Measurements from ENCODE around the gene ARMC6.
A peak's percentile ranks its signal among the peaks of the same experiment; 100 is the strongest.

Gene ARMC6

DNA sequence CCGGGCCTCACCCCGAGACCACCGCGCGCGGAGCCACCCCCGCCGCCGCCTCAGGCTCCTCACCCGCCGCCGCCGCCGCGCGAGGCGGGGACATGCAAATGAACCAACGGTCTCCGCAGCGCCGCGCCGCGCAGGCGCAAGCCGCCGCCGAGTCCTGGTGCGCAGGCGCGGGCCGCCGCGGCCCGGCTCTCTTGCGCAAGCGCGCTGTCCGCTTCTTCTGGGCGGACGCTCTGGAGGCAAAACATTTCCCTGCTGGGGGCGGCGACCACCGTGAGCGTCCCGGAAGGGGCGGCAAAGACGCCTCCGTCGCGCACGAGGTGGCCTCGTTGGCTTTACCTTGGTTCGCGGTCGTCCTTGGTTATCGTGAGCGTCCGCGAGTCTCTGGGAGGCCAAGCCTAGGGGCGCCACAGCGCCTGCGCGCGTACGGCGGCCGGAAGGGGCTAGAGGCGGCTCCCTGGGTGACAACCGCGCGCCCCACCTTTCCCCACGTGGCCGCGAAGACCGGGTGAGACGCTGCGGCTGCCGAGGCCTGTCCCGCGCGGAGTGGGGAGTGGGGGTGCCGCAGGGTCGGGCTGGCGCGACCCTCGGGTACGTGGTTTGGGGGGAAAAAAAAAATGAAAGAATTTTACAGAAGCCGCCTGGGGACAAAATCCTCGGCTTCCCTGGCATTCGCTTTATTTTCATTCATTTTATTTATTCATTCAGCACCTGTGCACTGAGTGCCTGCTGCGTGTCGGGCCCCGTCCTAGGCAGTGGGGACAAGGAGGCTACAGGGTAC, at the start of gene ARMC6, which contains the start of gene SUGP2:
Gene ARMC6, plus strand, starts transcription at position 178 of the 778 bp plus-strand sequence. CDS start 607 bp downstream, outside the sequence.
Gene SUGP2, minus strand, starts transcription at position 92 of the 778 bp plus-strand sequence. CDS start 2,446 bp downstream, outside the sequence.
- peak; percentile 82 to 89 for DNase-seq

- DNase-seq: no peak
Measured at GRCh38 chr19:18984251-18984650, 49.2 kb upstream of the ARMC6 start.

DNA sequence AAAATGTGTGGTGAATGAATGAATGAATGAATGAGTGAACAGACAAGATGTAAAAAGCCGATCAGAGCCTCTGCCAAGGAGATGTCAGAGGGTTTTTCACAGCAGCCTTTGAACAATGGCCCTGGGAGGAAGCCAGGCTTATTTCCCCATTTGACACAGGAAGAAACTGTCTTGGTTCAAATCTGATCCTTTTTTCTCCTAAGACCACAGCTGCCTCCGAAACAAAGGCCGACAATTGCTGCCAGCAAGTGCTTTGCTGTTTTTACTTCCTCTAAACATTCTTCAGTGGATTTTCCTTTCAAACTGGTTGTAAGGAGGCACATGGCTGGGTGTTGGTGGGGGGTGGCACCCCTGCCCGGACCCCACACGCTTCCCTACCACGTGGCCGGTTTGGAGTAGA, 48.1 kb upstream of the ARMC6 start:
- DNase-seq: no peak

DNA sequence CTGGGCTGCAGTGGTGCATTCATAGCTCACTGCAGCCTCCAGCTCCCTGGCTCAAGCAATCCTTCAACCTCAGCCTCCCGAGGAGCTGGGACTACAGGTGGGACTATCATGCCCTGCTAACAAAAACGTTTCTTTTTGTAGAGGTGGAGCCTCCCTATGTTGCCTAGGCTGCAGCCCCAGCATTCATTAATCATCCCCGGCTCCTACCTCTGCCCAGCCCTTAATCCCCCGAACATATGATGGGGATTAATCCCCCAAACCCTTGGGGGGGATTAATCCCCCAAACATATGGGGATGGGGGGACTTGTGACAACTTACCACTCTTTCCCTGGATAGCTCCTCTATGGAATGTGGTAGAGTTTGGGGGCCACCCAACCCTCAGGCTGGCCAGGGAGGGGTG, 45.9 kb upstream of the ARMC6 start:
- no peak for DNase-seq

- DNase-seq: no peak
Measured at GRCh38 chr19:18989316-18989715, 44.1 kb upstream of the ARMC6 start.

DNA sequence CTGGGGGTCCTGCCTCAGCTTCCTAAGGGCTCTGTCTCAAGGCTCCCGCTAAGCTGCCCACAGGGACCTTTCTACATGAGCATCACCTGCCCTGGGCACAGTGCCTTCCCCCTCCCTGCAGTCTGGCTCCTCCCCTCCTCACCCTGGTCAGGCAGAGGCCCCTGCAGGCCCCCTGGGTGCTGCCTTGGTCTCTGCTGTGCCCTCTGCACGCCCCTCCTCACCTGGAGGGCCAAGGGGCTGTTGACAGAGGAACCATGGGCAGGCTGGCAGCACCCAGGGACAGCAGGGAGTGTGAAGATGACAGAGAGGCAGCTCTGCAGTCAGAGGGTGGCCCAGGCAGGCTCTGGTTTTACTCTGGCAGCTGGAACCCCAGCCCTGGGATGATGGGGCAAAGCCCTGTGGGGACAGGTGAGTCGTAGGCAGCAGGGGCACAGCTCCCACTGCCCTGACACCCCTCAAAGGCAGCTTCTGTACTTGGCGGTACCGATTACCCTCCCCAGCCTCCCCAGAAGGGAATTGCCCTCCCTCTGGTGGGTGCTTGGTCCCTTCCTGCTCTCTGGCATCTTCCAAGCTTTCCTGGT, 43.2 kb upstream of the ARMC6 start:
- no peak for DNase-seq

- DNase-seq: no peak
Measured at GRCh38 chr19:18991006-18991405, 42.4 kb upstream of the ARMC6 start.

DNA sequence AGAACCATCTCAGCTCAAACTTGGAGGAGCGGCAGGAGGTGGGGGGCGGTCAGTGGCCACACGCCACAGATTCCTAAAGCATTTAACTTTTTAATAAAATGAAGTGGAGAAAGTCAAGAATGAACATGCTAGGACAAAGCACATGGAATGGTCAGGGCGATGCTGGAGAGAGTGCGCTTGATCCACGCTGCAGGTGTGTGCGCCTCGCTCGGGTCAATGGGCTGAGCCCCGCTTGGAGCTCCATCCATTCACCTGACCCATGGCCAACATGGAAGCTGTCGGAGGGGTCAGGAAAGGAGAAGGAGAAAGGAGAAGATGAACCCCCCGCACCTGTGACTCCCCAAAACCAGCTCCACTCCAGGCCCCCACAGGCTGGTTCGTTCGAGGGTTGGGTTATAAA, 41.9 kb upstream of the ARMC6 start:
- no peak for DNase-seq

DNA sequence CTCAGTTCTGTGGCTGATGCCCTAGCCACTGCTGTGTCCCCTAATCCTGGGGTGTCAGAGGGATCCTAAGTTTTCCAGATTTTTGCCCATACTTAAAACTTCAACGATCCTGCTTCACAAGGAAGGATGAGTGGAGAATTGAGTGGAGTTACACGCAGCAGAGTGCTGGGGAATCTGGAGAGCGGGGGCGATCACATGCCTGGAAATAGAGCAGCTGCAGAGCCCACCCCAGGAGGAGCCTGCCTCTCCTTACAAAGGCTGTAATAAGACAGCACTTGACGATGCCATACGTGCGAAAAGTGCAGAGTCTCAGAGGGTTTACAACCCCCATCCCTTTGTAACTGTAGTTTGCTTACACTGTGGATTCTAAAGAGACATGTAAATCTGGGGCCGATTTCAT, 40.7 kb upstream of the ARMC6 start:
- DNase-seq: no peak

DNA sequence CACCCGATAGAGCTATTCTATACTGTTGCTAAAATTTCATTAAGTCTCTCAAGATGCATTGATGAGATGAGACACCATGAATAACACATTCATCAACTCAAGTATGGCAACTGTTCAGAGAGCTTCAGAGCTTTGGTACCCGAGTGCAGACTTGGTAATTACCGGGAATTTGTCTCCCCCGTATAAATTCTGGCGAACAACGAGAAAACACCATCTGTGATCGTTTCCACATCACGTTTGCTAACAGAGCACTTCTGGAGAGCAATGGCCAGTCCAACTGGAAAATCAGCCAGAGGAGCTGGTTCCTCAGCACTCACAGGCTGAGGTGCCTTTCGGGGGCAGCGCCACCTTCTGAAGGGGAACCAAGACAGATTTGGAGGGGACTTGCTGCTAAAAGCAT, 40.3 kb upstream of the ARMC6 start:
- no peak for DNase-seq

DNA sequence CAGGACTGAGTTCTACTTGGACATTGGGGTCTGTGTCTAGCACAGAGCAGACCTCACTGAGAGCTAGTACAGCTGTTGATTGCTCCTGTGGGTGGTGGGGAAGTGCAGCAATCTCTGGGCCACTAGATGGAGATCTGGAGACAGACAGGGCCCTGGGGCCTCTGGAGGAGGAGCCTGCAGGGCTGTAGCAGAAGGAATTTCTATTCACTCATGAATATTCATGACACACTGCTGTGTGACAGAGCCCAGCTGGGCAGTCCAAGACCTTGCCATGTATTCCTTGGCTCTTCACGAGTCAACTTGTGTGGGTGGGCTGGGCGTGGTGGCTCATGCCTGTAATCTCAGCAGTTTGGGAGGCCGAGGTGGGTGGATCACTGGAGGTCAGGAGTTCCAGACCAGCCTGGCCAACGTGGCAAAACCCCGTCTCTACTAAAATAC, 37.6 kb upstream of the ARMC6 start:
- no peak for DNase-seq

- DNase-seq: no peak
Measured at GRCh38 chr19:18996351-18996750, 37.1 kb upstream of the ARMC6 start.

DNA sequence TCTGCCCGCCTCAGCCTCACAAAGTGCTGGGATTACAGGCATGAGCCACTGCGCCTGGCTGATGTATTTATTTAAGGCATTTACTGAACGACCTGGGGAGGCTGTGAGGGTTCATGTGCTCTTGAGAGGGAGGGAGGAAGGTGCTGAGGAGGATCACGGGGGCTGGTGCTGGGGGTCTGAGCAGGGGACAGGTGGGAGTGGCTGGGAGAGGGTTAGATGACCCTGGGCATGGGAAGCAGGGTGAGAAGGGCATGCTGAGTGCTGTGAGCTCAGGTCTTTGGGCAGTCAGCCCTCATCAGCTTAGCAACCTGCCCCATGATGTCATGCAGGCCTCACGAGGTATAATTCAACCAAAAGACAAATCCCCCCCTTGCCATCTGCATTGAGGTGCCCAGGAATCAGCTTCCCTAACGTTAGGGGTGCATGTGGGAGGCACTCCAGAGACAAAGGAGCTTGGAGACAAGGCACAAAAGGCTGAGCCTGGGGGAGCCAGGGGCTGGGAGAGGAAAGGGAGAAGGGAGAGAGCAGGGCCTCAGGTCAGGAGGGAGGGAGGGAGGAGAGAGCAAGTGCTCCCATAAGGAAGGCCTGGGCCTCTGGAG, 36.5 kb upstream of the ARMC6 start:
- no peak for DNase-seq

- no peak for DNase-seq
Measured at GRCh38 chr19:18998276-18998675, 35.1 kb upstream of the ARMC6 start.

GRCh38 chr19:18999016-18999758, 34.2 kb upstream of the ARMC6 start:
- no peak for DNase-seq

DNA sequence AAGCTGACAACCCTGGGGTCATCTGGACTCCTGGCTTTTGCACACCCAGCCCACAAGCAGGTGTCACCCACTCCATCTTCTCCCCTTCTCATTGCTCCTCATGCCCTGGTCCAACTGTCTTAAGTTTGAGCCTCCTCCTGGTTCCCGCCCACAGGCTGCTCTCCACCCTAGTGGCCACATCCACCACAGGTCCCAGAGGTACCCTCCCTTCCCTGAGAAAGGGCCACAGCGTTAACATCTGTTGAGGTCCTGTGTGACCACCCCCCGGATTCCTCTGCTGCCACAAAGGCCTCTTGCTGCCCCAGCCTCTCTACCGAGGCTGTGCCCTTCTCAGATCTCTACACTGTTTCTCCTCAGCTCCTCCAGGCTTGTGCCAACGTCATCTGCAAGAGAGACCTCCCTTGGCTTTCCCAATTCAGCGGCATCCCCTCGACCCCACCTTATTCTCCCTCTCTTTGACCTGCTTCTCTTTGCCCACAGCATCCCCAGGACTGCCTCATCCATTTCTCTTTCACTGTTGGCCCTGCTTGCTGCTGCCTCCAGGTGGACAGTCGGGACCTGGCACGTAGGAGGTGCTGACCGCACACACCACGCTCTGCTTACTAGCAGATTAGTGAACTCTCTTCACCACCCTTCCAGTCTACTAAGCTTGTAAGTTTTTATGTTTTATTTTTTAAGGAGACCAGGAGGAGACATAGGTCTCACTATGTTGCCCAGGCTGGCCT, 33.3 kb upstream of the ARMC6 start:
- DNase-seq: no peak

DNA sequence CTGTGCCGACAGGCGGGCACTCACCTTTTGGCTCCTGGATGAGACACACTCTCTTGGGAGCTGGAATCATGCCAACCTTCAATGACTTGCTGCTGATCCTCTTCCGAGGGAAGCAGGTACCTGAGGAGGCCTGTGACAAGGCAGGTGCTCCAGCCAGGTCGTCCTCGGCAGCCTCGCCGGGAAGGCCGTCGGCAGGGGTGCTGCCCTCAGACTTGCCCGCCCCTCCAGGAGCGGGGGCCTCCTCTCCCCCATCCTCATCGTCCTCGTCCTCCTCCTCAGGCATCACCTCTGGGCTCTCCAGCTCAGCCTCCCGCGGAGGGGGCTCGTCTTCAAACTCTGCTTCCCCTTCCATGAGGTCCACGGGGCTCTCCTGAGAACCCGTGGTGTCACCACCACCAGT, 29.3 kb upstream of the ARMC6 start:
- no peak for DNase-seq

GRCh38 chr19:19006213-19006612, 27.2 kb upstream of the ARMC6 start:
- no peak for DNase-seq

DNA sequence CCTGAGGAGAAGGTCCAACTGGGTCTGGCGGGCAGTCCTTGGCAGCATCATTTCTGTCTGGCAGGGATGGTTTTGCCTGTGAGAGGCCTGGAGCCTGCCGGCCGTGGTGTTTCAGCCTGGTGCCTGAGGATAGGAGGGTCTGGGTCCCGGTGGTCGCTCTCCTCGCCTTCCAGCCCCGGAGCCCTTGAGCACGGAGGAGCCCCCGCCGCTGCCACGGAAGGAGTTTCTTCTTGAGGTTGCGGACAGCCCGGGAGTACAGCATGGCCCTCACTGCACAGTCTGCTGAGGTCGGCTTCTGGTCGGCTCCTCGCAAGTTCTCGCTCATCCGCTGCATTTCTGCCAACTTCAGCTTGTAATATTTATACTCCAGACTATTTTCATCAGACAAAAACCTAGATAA, 23.5 kb upstream of the ARMC6 start:
- DNase-seq: no peak

- no peak for DNase-seq
Measured at GRCh38 chr19:19010551-19010950, 22.9 kb upstream of the ARMC6 start.

DNA sequence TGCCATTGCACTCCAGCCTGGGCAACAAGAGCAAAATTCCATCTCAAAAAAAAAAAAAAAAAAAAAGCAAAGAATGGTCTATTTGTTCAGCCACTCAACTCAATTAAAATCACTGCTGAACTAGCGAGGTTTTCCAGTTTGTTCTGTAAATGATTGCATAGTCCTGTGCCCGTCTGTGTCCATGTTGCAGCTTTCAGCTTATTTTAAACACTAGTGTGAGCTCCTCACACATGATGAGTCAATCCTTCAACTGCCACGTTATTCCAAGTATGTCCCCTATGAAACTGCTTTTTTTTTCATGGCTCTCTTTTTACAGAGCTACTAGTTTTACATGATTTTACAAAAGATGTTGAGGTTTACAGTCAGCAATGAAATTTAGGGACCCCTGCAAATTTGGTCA, 12.3 kb upstream of the ARMC6 start:
- no peak for DNase-seq

DNA sequence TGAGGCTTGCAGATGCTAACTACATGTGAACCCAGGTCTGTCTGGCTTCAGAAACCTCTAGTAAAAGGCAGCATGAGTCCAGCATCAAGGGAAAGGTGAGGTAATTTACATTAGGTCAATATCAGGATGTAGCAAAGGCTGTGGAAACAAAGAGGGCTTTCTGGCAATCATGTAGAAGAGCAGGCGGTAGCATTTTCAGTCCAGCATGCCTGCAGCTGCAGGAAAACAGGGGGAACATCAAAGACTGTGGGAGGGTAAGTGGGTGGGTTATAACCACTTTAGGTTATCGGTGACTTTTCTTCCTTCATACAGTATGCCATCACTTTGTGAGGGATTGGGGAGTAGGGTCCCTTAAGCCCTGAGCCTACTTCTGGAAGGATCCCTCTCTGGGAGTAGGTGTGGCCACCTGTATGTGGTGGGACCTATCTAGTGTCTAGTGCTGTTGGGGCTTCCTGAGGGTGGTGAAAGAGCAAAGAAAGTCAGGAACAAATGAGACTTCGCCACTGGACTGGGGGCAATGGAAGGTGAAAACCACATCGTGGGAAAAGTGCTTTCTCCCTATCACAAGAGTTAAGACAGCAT, 10.9 kb upstream of the ARMC6 start:
- DNase-seq: no peak
